Adrenal gland (tissue), 5 donors: Measurements from ENCODE around the gene UGT1A10.

Experiments used
- CTCF ChIP-seq, 6 experiments: fragments of 450-650 bp in 4 of 6; fragments of 200-600 bp in 2 of 6; sonication (generic) in 1 of 6; IDR thresholded peaks; 1 replicate in 5 of 6; 2 replicates in 1 of 6; pipeline versions ENCODE4 v1.5.1 to v1.8.0; 2016 to 2021; ENCODE audit warnings: antibody characterized with exemption in 6 of 6, mild to moderate bottlenecking in 2 of 6, moderate library complexity in 1 of 6
- POLR2A ChIP-seq, 2 donors: fragments of 450-650 bp; IDR thresholded peaks; one replicate each; pipeline ENCODE4 v1.6.1; 2017; ENCODE audit warnings: antibody characterized with exemption in 2 of 2, mild to moderate bottlenecking in 2 of 2, moderate library complexity in 1 of 2
- donor health status: DM: no; HTN: no; CAD: no.

- TF ChIP-seq CTCF (IDR thresholded peaks at IDR 0.05) (no peak), POLR2A (IDR thresholded peaks at IDR 0.05) (no peak)
Observed at GRCh38 chr2:233799716-233800115, 163.5 kb downstream of the UGT1A10 start.
